ENCODE results near the gene RAB44. TPM values are rescaled to one million over a fixed set of nuclear protein-coding genes. Genes with fewer than 3 reads are reported as not detected.

Gene RAB44
- polyA plus RNA-seq, 1 experiment: 0.04 TPM

GRCh38 chr6:36757943-36758508 lies 60.4 kb downstream of the RAB44 start:
- CTCF ChIA-PET: interaction anchor here (0.5 to 4.9 kb wide), 20 partner anchors 9 to 464 kb away, joined by 3 to 45 read pairs (median 6); no protein-coding TSS in a partner anchor
- peaks cover 2% of the 10 kb centered on the region for H3K27me3 ChIP-seq (ENCODE audit: control insufficient read depth, insufficient read depth, low read length)
- DNase-seq (ENCODE audit: low read depth): no peak
- no peak overlapping the region for H3K4me3 ChIP-seq (ENCODE audit: low read depth, low read length)
- no peaks in the 10 kb centered on the region for H3K36me3 ChIP-seq (ENCODE audit: control insufficient read depth, insufficient read depth, low read length)
- POLR2A ChIA-PET: no interaction called here
- TF ChIP-seq CTCF (IDR thresholded peaks at IDR 0.05; ENCODE audit: insufficient read depth, low read depth, low read length): no peak

- ChIA-PET POLR2A (interaction anchor here (0.5 kb wide), 1 partner anchor 246 kb away, joined by 3 read pairs; no protein-coding TSS in a partner anchor), CTCF (interaction anchor here (0.5 to 4.9 kb wide), 47 partner anchors 10 to 464 kb away, joined by 3 to 45 read pairs (median 5); no protein-coding TSS in a partner anchor)
- no peak for TF ChIP-seq CTCF (IDR thresholded peaks at IDR 0.05; ENCODE audit: insufficient read depth, low read depth, low read length)
- no peak for DNase-seq (ENCODE audit: low read depth)
- Histone ChIP-seq H3K27me3 (ENCODE audit: control insufficient read depth, insufficient read depth, low read length) (peaks cover 2% of the 10 kb centered on the region), H3K4me3 (ENCODE audit: low read depth, low read length) (no peak overlapping the region), H3K36me3 (ENCODE audit: control insufficient read depth, insufficient read depth, low read length) (no peaks in the 10 kb centered on the region)
Observed at GRCh38 chr6:36758516-36759147, 61.0 kb downstream of the RAB44 start.

- Histone ChIP-seq H3K27me3 (ENCODE audit: control insufficient read depth, insufficient read depth, low read length) (peaks cover 2% of the 10 kb centered on the region), H3K4me3 (ENCODE audit: low read depth, low read length) (no peak overlapping the region), H3K36me3 (ENCODE audit: control insufficient read depth, insufficient read depth, low read length) (no peaks in the 10 kb centered on the region)
- ChIA-PET CTCF (interaction anchor here (0.5 to 4.9 kb wide), 54 partner anchors 9 to 463 kb away, joined by 3 to 45 read pairs (median 4); partner anchors contain the start of gene PPIL1), POLR2A (interaction anchor here (0.5 to 0.7 kb wide), 3 partner anchors 31 to 246 kb away, joined by 3 to 10 read pairs (median 3); no protein-coding TSS in a partner anchor)
- DNase-seq (ENCODE audit: low read depth): no peak
- peak; percentile 100 for TF ChIP-seq CTCF (IDR thresholded peaks at IDR 0.05; ENCODE audit: insufficient read depth, low read depth, low read length)
Observed at GRCh38 chr6:36759148-36759759, 61.6 kb downstream of the RAB44 start.

GRCh38 chr6:36760685-36761435 lies 63.2 kb downstream of the RAB44 start:
- POLR2A ChIA-PET: interaction anchor here (0.6 kb wide), 2 partner anchors 12 to 77 kb away, joined by 4 to 10 read pairs; no protein-coding TSS in a partner anchor
- no peak for DNase-seq (ENCODE audit: low read depth)
- Histone ChIP-seq H3K27me3 (ENCODE audit: control insufficient read depth, insufficient read depth, low read length) (peaks cover 2% of the 10 kb centered on the region), H3K36me3 (ENCODE audit: control insufficient read depth, insufficient read depth, low read length) (no peaks in the 10 kb centered on the region), H3K4me3 (ENCODE audit: low read depth, low read length) (no peak overlapping the region)
- CTCF ChIA-PET: interaction anchor here (0.5 to 4.9 kb wide), 10 partner anchors 7 to 359 kb away, joined by 3 to 45 read pairs (median 14); no protein-coding TSS in a partner anchor
- TF ChIP-seq CTCF (IDR thresholded peaks at IDR 0.05; ENCODE audit: insufficient read depth, low read depth, low read length): no peak
